HepG2 (cell line): Measurements from ENCODE around the gene FOSB. TPM values are rescaled to one million over a fixed set of nuclear protein-coding genes. Genes with fewer than 3 reads are reported as not detected.

Experiments
- ATAC-seq: fragments of 200-7000 bp; cut with Tn5 transposase; 3 replicates; pipeline ENCODE4 v1.9.1; 2020; ENCODE audit warnings: mild to moderate bottlenecking, moderate library complexity
- BruUV-seq: library from RNA; stranded (reverse); fragments of 400-500 nt; replicated peaks from 2 replicates; lab custom pipeline; 2021; lab: Mats Ljungman, UMichigan
- CTCF ChIA-PET: fragments of 300-600 bp; formaldehyde crosslinking; extraction: SDS; loops from one replicate; lab custom pipeline; 2021; ENCODE audit warnings: low total read pairs, inconsistent platforms, low intra/inter-chr PET ratio; lab: Yijun Ruan, JAX
- POLR2A ChIA-PET: fragments of 350-600 bp; sonication (Branson Sonifier 250); formaldehyde crosslinking; loops from one replicate; lab custom pipeline; 2020; ENCODE audit warnings: antibody characterized with exemption, inconsistent platforms; lab: Yijun Ruan, JAX
- DNase-seq: peaks from one replicate; pipeline ENCODE4 v3.0.0-alpha.2; 2015; ENCODE audit warnings: low spot score
- FAIRE-seq: peaks from 3 replicates; lab custom pipeline; 2011; peaks lifted over from hg19 to GRCh38; lab: Jason Lieb, UNC
- H2AFZ ChIP-seq: one replicate; pipeline ENCODE4 v1.6.1; 2011; ENCODE audit warnings: low read length, inconsistent platforms
- H3K27ac ChIP-seq: fragments of 300-600 bp; 3 replicates; pipeline ENCODE4 v1.8.0; 2011; ENCODE audit warnings: mixed run types, mild to moderate bottlenecking, mixed read lengths, low read length, inconsistent platforms; ENCODE audit not compliant: insufficient read depth; ENCODE audit errors: extremely low read length
- H3K27me3 ChIP-seq, 2 experiments: fragments of 200-600 bp in 1 of 2; 2 replicates in 1 of 2; 3 replicates in 1 of 2; pipeline versions ENCODE4 v1.6.0 to v1.8.0; 2011; ENCODE audit warnings: low read length in 2 of 2, mild to moderate bottlenecking in 2 of 2, moderate library complexity in 2 of 2, inconsistent platforms in 1 of 2; ENCODE audit not compliant: insufficient read depth in 2 of 2, control insufficient read depth in 1 of 2
- H3K36me3 ChIP-seq, 2 experiments: fragments of 200-600 bp in 1 of 2; replicated peaks in 1 of 2; 2 replicates in 1 of 2; 3 replicates in 1 of 2; pipeline versions ENCODE4 v1.5.1 to v1.8.0; 2011; ENCODE audit warnings: low read length in 2 of 2, inconsistent platforms in 1 of 2; ENCODE audit not compliant: insufficient read depth in 2 of 2, control insufficient read depth in 1 of 2
- H3K4me1 ChIP-seq: 2 replicates; pipeline ENCODE4 v1.5.1; 2012; ENCODE audit warnings: low read length, inconsistent platforms; ENCODE audit not compliant: insufficient read depth
- H3K4me2 ChIP-seq: 2 replicates; pipeline ENCODE4 v1.6.0; 2011; ENCODE audit warnings: low read depth, low read length, inconsistent platforms
- H3K4me3 ChIP-seq, 3 experiments: fragments of 200-600 bp in 1 of 3; sonication (generic), shearing (Covaris generic) in 1 of 3; replicated peaks in 1 of 3; 2 replicates each; pipeline ENCODE4 v1.5.1; 2011 to 2016; ENCODE audit warnings: low read length in 3 of 3, inconsistent platforms in 2 of 3, low read depth in 2 of 3, mild to moderate bottlenecking in 2 of 3, control low read depth in 1 of 3, mixed read lengths in 1 of 3; ENCODE audit not compliant: insufficient read depth in 1 of 3
- H3K79me2 ChIP-seq: one replicate; pipeline ENCODE4 v1.6.1; 2011; ENCODE audit warnings: low read length, inconsistent platforms; ENCODE audit not compliant: insufficient read depth
- H3K9ac ChIP-seq: 2 replicates; pipeline ENCODE4 v1.6.0; 2011; ENCODE audit warnings: mild to moderate bottlenecking, low read depth, low read length, inconsistent platforms; ENCODE audit not compliant: insufficient read depth
- H3K9me3 ChIP-seq: 2 replicates; pipeline ENCODE4 v1.5.1; 2012; ENCODE audit warnings: mild to moderate bottlenecking, low read length
- H4K20me1 ChIP-seq: 2 replicates; pipeline ENCODE4 v1.6.0; 2011; ENCODE audit warnings: inconsistent platforms, mild to moderate bottlenecking, low read length, moderate library complexity; ENCODE audit not compliant: insufficient read depth
- AKAP8 ChIP-seq: sonication (generic); formaldehyde crosslinking; IDR thresholded peaks from 2 replicates; pipeline ENCODE4 v1.5.1; 2020; ENCODE audit warnings: mild to moderate bottlenecking, missing genetic modification reagents
- ETV6 ChIP-seq: sonication (generic); formaldehyde crosslinking; conservative IDR thresholded peaks from 2 replicates; pipeline ENCODE4 v1.4.0; 2020; ENCODE audit warnings: missing genetic modification reagents
- GFI1 ChIP-seq: sonication (generic); formaldehyde crosslinking; IDR thresholded peaks from 2 replicates; pipeline ENCODE4 v1.5.0; 2020; ENCODE audit warnings: missing genetic modification reagents, mild to moderate bottlenecking, borderline replicate concordance
- HDAC1 ChIP-seq: sonication (generic); formaldehyde crosslinking; IDR thresholded peaks from 2 replicates; pipeline ENCODE4 v1.5.1; 2020; ENCODE audit warnings: mild to moderate bottlenecking, missing genetic modification reagents
- KLF16 ChIP-seq, 2 experiments: sonication (generic) in 1 of 2; formaldehyde crosslinking in 1 of 2; IDR thresholded peaks; 2 replicates each; pipeline versions ENCODE4 v1.6.1 to v1.8.0; 2016 to 2023; ENCODE audit warnings: missing genetic modification reagents in 2 of 2, missing compliant biosample characterization in 1 of 2
- NONO ChIP-seq, 2 experiments: fragments of 450-650 bp in 1 of 2; sonication (generic) in 1 of 2; formaldehyde crosslinking in 1 of 2; IDR thresholded peaks in 1 of 2; conservative IDR thresholded peaks in 1 of 2; 2 replicates each; pipeline versions ENCODE4 v1.6.1 to v1.8.0; 2017 to 2022; ENCODE audit warnings: mild to moderate bottlenecking in 1 of 2, missing genetic modification reagents in 1 of 2, moderate library complexity in 1 of 2
- PHB2 ChIP-seq: fragments of 450-650 bp; IDR thresholded peaks from 2 replicates; pipeline ENCODE4 v1.6.1; 2018; ENCODE audit not compliant: partially characterized antibody
- POLR2G ChIP-seq: fragments of 200-400 bp; formaldehyde crosslinking; IDR thresholded peaks from 2 replicates; pipeline ENCODE4 v1.6.1; 2018; ENCODE audit warnings: mild to moderate bottlenecking, low read depth, low read length, moderate library complexity
- STAT5B ChIP-seq: sonication (generic); formaldehyde crosslinking; IDR thresholded peaks from 2 replicates; pipeline ENCODE4 v1.4.0; 2020; ENCODE audit warnings: missing genetic modification reagents
- TAF1 ChIP-seq: sonication (generic); formaldehyde crosslinking; IDR thresholded peaks from 2 replicates; pipeline ENCODE4 v1.4.0; 2020; ENCODE audit warnings: missing genetic modification reagents
- ZBTB3 ChIP-seq: sonication (generic); formaldehyde crosslinking; IDR thresholded peaks from 2 replicates; pipeline ENCODE4 v1.4.0; 2020; ENCODE audit warnings: low read depth, mild to moderate bottlenecking, moderate library complexity, missing genetic modification reagents, borderline replicate concordance
- ZBTB8A ChIP-seq: sonication (generic); formaldehyde crosslinking; IDR thresholded peaks from 2 replicates; pipeline ENCODE4 v1.4.0; 2020; ENCODE audit warnings: mild to moderate bottlenecking, low read depth, missing genetic modification reagents, borderline replicate concordance
- ZNF724P ChIP-seq: sonication (generic); formaldehyde crosslinking; IDR thresholded peaks from 2 replicates; pipeline ENCODE4 v1.8.0; 2022; ENCODE audit warnings: missing genetic modification reagents, borderline replicate concordance
- ZSCAN29 ChIP-seq: sonication (generic); formaldehyde crosslinking; conservative IDR thresholded peaks from 2 replicates; pipeline ENCODE4 v1.4.0; 2020; ENCODE audit warnings: mild to moderate bottlenecking, missing genetic modification reagents
- WGBS: methylation state at CpG from one replicate; pipeline ENCODE4 v1.1.6; 2017; ENCODE audit warnings: low lambda C conversion rate; 5-methylcytosine and 5-hydroxymethylcytosine counted together
- in situ Hi-C: cut with HindIII; loops from 2 replicates; pipeline ENCODE4 v1.10.0; 2017; ENCODE audit warnings: low pct_unique_long_range_greater_than_20kb; ENCODE audit not compliant: extremely low pct_ligation_motif_present
- intact Hi-C: fragments of 100-400 bp; cut with micrococcal nuclease; formaldehyde crosslinking; loops from one replicate; pipeline ENCODE4 v1.10.0; 2022; ENCODE audit not compliant: unreplicated experiment
- polyA plus RNA-seq, 8 experiments: library from polyadenylated mRNA; depleted of rRNA in 3 of 8; stranded (reverse) in 7 of 8; unstranded in 1 of 8; fragments of >200 nt; fragmentation: Illumina TruSeq in 4 of 8; extraction: Trizol in 4 of 8; gene quantifications; 2 replicates each; pipeline versions ENCODE4 v1.2.1 to v1.2.3, GENCODE V29; 2011 to 2016; ENCODE audit warnings: low read depth in 4 of 8, missing spikeins in 1 of 8, mixed read lengths in 1 of 8; ENCODE audit not compliant: insufficient read depth in 1 of 8
- total RNA-seq, 5 experiments: library from RNA; depleted of rRNA; stranded (reverse); fragments of >200 nt; fragmentation: Illumina TruSeq; extraction: Trizol; gene quantifications; 2 replicates each; pipeline ENCODE4 v1.2.3, GENCODE V29; 2016; ENCODE audit warnings: low read depth in 1 of 5
- TF ChIP-seq, protein P1 (sequence below): sonication (generic); formaldehyde crosslinking; IDR thresholded peaks from 2 replicates; pipeline ENCODE4 v1.5.0; 2020; ENCODE audit warnings: mild to moderate bottlenecking, missing genetic modification reagents, borderline replicate concordance

FOSB gene
- total and polyA plus RNA-seq, 2 of the 13 experiments (the other 11 are each of a cell fraction or from before 2014, with no cell fraction given) = 2.8 to 6.0 TPM

DNA sequence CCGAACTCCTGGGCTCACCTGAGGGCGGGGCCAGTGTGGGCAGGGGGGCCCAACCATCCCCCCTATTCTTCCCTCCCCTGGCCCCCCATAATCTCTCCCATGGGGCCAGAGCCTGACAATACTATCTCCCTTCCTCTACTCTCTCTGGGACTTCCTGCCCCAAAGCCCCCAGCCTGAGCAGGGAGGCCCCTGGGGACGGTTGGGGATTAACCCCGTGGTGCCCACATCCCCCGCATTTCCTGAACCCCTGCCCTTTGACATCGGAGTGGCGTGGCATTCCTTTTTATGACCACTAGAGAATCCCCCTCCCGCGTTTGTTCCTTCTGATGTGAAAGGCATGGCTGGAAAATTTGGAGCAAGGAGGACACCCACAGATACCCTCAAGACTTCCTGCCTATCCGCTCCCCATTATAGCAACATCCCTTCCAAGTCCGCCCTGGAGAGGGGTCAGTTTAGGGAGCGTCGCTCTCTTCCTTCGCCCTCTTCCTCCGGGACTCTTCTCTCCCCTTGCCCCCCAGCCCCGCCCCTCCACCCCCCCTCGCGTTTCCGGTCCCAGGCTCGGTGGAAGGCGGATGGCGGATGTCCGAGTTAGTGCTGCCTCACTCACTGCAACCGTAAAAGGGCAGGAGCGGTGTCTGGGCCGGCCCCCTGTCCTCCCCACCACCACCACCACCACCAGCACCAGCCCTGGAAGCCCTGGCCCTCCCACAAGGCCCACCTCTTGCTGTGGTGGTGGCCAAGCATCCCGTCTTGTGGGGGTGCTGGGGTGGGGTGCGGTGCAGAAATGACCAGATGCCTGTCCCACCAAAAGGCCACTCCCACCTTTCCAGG is 41.3 kb downstream of the FOSB start:
- no peak for FAIRE-seq
- H2AFZ ChIP-seq = no peak overlapping the region
- TF ChIP-seq ZBTB3 (0 out of 2 replicates have a peak, but pooled peaks have one; percentile 34), AKAP8 (CRISPR knock-in tag) (0 out of 2 replicates have a peak, but pooled peaks have one; percentile 86), ZBTB8A (CRISPR knock-in tag) (no peak), GFI1 (CRISPR knock-in tag) (0 out of 2 replicates have a peak, but pooled peaks have one; percentile 10), ZNF724P (CRISPR knock-in tag) (no peak), PHB2 (no peak), TAF1 (CRISPR knock-in tag) (peak; percentile 55; the same call in 1 of the 2 replicates), KLF16 (CRISPR knock-in tag; IDR thresholded peaks at IDR 0.05) (peak in 1 of 2 experiments; percentile 36; a peak in 1 of 4 replicates), ZSCAN29 (CRISPR knock-in tag) (0 out of 2 replicates have a peak, but pooled peaks have one; percentile 29), ETV6 (CRISPR knock-in tag) (no peak), NONO (IDR thresholded peaks at IDR 0.05) (no peak), NONO (CRISPR knock-in tag; conservative IDR thresholded peaks at IDR 0.05) (0 out of 2 replicates have a peak, but pooled peaks have one; percentile 46), POLR2G (peak; percentile 59), HDAC1 (peak; percentile 35; the same call in 1 of the 2 replicates), STAT5B (no peak)
- TF ChIP-seq, protein P1, sequence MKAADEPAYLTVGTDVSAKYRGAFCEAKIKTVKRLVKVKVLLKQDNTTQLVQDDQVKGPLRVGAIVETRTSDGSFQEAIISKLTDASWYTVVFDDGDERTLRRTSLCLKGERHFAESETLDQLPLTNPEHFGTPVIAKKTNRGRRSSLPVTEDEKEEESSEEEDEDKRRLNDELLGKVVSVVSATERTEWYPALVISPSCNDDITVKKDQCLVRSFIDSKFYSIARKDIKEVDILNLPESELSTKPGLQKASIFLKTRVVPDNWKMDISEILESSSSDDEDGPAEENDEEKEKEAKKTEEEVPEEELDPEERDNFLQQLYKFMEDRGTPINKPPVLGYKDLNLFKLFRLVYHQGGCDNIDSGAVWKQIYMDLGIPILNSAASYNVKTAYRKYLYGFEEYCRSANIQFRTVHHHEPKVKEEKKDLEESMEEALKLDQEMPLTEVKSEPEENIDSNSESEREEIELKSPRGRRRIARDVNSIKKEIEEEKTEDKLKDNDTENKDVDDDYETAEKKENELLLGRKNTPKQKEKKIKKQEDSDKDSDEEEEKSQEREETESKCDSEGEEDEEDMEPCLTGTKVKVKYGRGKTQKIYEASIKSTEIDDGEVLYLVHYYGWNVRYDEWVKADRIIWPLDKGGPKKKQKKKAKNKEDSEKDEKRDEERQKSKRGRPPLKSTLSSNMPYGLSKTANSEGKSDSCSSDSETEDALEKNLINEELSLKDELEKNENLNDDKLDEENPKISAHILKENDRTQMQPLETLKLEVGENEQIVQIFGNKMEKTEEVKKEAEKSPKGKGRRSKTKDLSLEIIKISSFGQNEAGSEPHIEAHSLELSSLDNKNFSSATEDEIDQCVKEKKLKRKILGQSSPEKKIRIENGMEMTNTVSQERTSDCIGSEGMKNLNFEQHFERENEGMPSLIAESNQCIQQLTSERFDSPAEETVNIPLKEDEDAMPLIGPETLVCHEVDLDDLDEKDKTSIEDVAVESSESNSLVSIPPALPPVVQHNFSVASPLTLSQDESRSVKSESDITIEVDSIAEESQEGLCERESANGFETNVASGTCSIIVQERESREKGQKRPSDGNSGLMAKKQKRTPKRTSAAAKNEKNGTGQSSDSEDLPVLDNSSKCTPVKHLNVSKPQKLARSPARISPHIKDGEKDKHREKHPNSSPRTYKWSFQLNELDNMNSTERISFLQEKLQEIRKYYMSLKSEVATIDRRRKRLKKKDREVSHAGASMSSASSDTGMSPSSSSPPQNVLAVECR = 0 out of 2 replicates have a peak, but pooled peaks have one; percentile 52

More for the DNA sequence above, 41.3 kb downstream of the FOSB start:
- H4K20me1 ChIP-seq = 0 out of 2 replicates have a peak, but pooled peaks cover 5% of the 10 kb centered on the region
- H3K9me3 ChIP-seq = no peaks in the 10 kb centered on the region
- H3K4me3 ChIP-seq = peak overlapping the region; percentile 92 to 100 (median 96)
- peak overlapping the region; percentile 77 for H3K27ac ChIP-seq
- DNase-seq = peak; percentile 63
- intact Hi-C loops (no loop called here), in situ Hi-C loops (no loop called here)
- WGBS = 1% methylated on average over 20 of the region's 28 CpGs
- H3K79me2 ChIP-seq = peaks cover 55% of the 10 kb centered on the region
- peak overlapping the region; percentile 94 for H3K9ac ChIP-seq
- ChIA-PET CTCF (interaction anchor here (1.2 kb wide), 1 partner anchor 23 kb away, joined by 4 read pairs; no protein-coding TSS in a partner anchor), POLR2A (interaction anchor here (0.6 to 1.6 kb wide), 7 partner anchors 10 to 183 kb away, joined by 3 to 7 read pairs (median 3); partner anchors contain the start of genes EML2, QPCTL and SNRPD2)
- H3K4me1 ChIP-seq = peaks cover 65% of the 10 kb centered on the region
- no TSS peak for BruUV-seq
- H3K4me2 ChIP-seq = peak overlapping the region; percentile 99
- H3K36me3 ChIP-seq = peaks cover 4 to 6% of the 10 kb centered on the region in 2 experiments; a peak in 1 of 5 replicates
- no peaks in the 10 kb centered on the region; a peak in 1 of 5 replicates for H3K27me3 ChIP-seq
- peak; percentile 49 for ATAC-seq
